K562 (cell line): ENCODE measurements around the gene DYRK1B. TPM values are rescaled to one million over a fixed set of nuclear protein-coding genes. Genes with fewer than 3 reads are reported as not detected.

Experiments used
- ASH1L ChIP-seq: fragments of 450-650 bp; IDR thresholded peaks from 2 replicates; pipeline ENCODE4 v1.6.1; 2018; ENCODE audit warnings: borderline replicate concordance, mild to moderate bottlenecking, low read depth; ENCODE audit not compliant: partially characterized antibody
- BRD9 ChIP-seq: fragments of 450-650 bp; IDR thresholded peaks from 2 replicates; pipeline ENCODE4 v1.6.1; 2018; ENCODE audit warnings: low read depth; ENCODE audit not compliant: partially characterized antibody
- CTBP1 ChIP-seq: fragments of 450-650 bp; IDR thresholded peaks from 2 replicates; pipeline ENCODE4 v1.6.1; 2016; ENCODE audit warnings: borderline replicate concordance
- EP400 ChIP-seq: fragments of 450-650 bp; IDR thresholded peaks from 2 replicates; pipeline ENCODE4 v1.6.1; 2017; ENCODE audit warnings: antibody characterized with exemption, mild to moderate bottlenecking, moderate library complexity
- GABPA ChIP-seq: fragments of 200-800 bp; sonication (Bioruptor generic); conservative IDR thresholded peaks from 2 replicates; pipeline ENCODE4 v1.6.1; 2016; ENCODE audit warnings: low read depth, missing genetic modification characterization, missing compliant biosample characterization
- NFRKB ChIP-seq: fragments of 450-650 bp; IDR thresholded peaks from 2 replicates; pipeline ENCODE4 v1.6.1; 2016; ENCODE audit warnings: low read depth
- NR2C2 ChIP-seq, 2 experiments: fragments of 200-800 bp in 1 of 2; sonication (Bioruptor generic) in 1 of 2; sonication (generic) in 1 of 2; formaldehyde crosslinking in 1 of 2; IDR thresholded peaks; 2 replicates each; pipeline versions ENCODE4 v1.6.1 to v1.8.0; 2016 to 2022; ENCODE audit warnings: mild to moderate bottlenecking in 1 of 2, missing compliant biosample characterization in 1 of 2, missing genetic modification characterization in 1 of 2, missing genetic modification reagents in 1 of 2
- PML ChIP-seq: IDR thresholded peaks from 2 replicates; pipeline ENCODE4 v1.6.1; 2012; ENCODE audit warnings: low read length, inconsistent platforms
- SAFB ChIP-seq: fragments of 200-400 bp; formaldehyde crosslinking; IDR thresholded peaks from 2 replicates; pipeline ENCODE4 v1.6.1; 2017; ENCODE audit warnings: low read depth, low read length, borderline replicate concordance
- SOX6 ChIP-seq: fragments of 450-650 bp; IDR thresholded peaks from 2 replicates; pipeline ENCODE4 v1.6.1; 2014; ENCODE audit warnings: mild to moderate bottlenecking
- TEAD4 ChIP-seq, 2 experiments: sonication (generic) in 1 of 2; formaldehyde crosslinking in 1 of 2; IDR thresholded peaks; 2 replicates each; pipeline versions ENCODE4 v1.6.1 to v1.8.0; 2012 to 2022; ENCODE audit warnings: borderline replicate concordance in 1 of 2, inconsistent platforms in 1 of 2, low read length in 1 of 2, mild to moderate bottlenecking in 1 of 2, missing genetic modification reagents in 1 of 2
- polyA plus RNA-seq, 8 experiments: library from polyadenylated mRNA; depleted of rRNA in 4 of 8; stranded (reverse) in 5 of 8; unstranded in 3 of 8; fragments of >200 nt; fragmentation: Nextera tagmentation in 2 of 8; fragmentation: Illumina TruSeq in 1 of 8; extraction: Ambion mirVana in 2 of 8; extraction: Trizol in 1 of 8; gene quantifications; 2 replicates each; pipeline versions ENCODE4 v1.2.1 to v1.2.3, GENCODE V29; 2011 to 2014; ENCODE audit warnings: inconsistent platforms in 1 of 8, missing spikeins in 1 of 8
- total RNA-seq, 7 experiments: library from RNA; depleted of rRNA in 6 of 7; stranded (reverse); fragments of >200 nt in 6 of 7; fragmentation: Illumina TruSeq in 2 of 7; extraction: Trizol in 2 of 7; gene quantifications; 2 replicates each; pipeline versions ENCODE4 v1.2.1 to v1.2.3, GENCODE V29; 2011 to 2021; ENCODE audit warnings: low replicate concordance in 1 of 7
- TF ChIP-seq, protein P1 (sequence below): IDR thresholded peaks from 2 replicates; pipeline ENCODE4 v1.6.1; 2011; ENCODE audit not compliant: insufficient read length; ENCODE audit errors: extremely low read depth
- TF ChIP-seq, protein P2 (sequence below): sonication (generic); formaldehyde crosslinking; IDR thresholded peaks from 2 replicates; pipeline ENCODE4 v1.8.1; 2023; ENCODE audit warnings: mild to moderate bottlenecking, missing genetic modification reagents
- TF ChIP-seq, protein P3 (sequence below): fragments of 200-800 bp; sonication (Bioruptor generic); IDR thresholded peaks from 2 replicates; pipeline ENCODE4 v1.6.1; 2017; ENCODE audit warnings: missing genetic modification characterization, missing compliant biosample characterization
- TF ChIP-seq, protein P4 (sequence below): fragments of 450-650 bp; formaldehyde crosslinking; IDR thresholded peaks from 2 replicates; pipeline ENCODE4 v1.4.0; 2020; ENCODE audit warnings: mild to moderate bottlenecking, mixed read lengths

Gene DYRK1B
- total and polyA plus RNA-seq, 9 of the 15 experiments (the other 6 are each of a cell fraction or from before 2014, with no cell fraction given), result 0.91 to 5.2 (median 1.5) TPM; not detected in 2

DNA sequence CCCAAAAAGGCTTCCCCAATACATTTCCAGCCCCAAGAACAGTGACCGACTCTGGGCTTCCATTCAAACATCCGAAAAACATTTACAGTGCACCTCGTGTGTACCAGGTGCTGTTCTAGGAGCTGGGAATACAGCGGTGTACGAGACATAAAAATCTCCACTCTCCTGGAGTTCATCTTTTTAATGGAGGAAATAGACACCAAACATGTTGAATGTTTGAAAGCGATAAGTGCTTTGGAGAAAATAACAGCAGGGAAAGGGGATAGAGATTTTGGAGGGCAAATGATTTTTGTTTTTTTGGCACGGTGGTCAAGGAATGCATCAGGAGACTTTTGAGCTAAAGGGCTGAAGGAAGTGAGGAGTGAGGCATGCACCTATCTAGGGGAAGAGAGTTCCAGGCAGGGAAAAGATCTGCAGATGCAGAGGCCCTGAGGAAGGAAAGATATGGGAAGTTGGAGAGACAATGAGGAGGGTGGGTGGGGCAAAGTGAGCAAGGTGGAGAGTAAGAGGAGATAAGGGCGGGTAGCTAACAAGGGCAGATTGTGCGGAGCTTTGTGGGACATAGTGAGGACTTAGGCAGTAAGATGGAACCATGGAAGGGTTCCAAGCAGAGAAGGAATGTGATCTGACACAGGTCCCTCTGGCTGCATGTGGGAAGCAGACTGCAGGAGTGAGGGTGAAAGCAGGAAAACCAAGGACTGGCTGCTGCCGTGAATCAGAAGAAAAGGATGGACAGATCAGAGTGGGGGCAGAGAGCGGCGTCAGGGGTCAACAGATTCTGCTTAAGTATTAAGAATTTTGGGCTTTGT is 12.9 kb upstream of the DYRK1B start (continued):
- TF ChIP-seq CTBP1, result peak; percentile 84
- no peak for TF ChIP-seq SAFB
- no peak for TF ChIP-seq NR2C2 (CRISPR knock-in tag; IDR thresholded peaks at IDR 0.05)
- TF ChIP-seq NR2C2 (tag; IDR thresholded peaks at IDR 0.05), result 0 out of 2 replicates have a peak, but pooled peaks have one; percentile 12
- TF ChIP-seq, protein P1, sequence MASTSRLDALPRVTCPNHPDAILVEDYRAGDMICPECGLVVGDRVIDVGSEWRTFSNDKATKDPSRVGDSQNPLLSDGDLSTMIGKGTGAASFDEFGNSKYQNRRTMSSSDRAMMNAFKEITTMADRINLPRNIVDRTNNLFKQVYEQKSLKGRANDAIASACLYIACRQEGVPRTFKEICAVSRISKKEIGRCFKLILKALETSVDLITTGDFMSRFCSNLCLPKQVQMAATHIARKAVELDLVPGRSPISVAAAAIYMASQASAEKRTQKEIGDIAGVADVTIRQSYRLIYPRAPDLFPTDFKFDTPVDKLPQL, result no peak
- TF ChIP-seq, protein P2, sequence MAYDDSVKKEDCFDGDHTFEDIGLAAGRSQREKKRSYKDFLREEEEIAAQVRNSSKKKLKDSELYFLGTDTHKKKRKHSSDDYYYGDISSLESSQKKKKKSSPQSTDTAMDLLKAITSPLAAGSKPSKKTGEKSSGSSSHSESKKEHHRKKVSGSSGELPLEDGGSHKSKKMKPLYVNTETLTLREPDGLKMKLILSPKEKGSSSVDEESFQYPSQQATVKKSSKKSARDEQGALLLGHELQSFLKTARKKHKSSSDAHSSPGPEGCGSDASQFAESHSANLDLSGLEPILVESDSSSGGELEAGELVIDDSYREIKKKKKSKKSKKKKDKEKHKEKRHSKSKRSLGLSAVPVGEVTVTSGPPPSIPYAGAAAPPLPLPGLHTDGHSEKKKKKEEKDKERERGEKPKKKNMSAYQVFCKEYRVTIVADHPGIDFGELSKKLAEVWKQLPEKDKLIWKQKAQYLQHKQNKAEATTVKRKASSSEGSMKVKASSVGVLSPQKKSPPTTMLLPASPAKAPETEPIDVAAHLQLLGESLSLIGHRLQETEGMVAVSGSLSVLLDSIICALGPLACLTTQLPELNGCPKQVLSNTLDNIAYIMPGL, result 0 out of 2 replicates have a peak, but pooled peaks have one; percentile 1
- TF ChIP-seq GABPA, result peak; percentile 68
- TF ChIP-seq SOX6, result peak; percentile 86
- TF ChIP-seq ASH1L, result peak; percentile 0
- TF ChIP-seq EP400, result no peak
- TF ChIP-seq BRD9, result peak; percentile 38
- TF ChIP-seq, protein P3, sequence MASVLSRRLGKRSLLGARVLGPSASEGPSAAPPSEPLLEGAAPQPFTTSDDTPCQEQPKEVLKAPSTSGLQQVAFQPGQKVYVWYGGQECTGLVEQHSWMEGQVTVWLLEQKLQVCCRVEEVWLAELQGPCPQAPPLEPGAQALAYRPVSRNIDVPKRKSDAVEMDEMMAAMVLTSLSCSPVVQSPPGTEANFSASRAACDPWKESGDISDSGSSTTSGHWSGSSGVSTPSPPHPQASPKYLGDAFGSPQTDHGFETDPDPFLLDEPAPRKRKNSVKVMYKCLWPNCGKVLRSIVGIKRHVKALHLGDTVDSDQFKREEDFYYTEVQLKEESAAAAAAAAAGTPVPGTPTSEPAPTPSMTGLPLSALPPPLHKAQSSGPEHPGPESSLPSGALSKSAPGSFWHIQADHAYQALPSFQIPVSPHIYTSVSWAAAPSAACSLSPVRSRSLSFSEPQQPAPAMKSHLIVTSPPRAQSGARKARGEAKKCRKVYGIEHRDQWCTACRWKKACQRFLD (CRISPR knock-in tag), result peak; percentile 73; the same call in 1 of the 2 replicates
- peak; percentile 30 for TF ChIP-seq PML
- TF ChIP-seq NFRKB, result peak; percentile 41; the same call in 1 of the 2 replicates
- TF ChIP-seq, protein P4, sequence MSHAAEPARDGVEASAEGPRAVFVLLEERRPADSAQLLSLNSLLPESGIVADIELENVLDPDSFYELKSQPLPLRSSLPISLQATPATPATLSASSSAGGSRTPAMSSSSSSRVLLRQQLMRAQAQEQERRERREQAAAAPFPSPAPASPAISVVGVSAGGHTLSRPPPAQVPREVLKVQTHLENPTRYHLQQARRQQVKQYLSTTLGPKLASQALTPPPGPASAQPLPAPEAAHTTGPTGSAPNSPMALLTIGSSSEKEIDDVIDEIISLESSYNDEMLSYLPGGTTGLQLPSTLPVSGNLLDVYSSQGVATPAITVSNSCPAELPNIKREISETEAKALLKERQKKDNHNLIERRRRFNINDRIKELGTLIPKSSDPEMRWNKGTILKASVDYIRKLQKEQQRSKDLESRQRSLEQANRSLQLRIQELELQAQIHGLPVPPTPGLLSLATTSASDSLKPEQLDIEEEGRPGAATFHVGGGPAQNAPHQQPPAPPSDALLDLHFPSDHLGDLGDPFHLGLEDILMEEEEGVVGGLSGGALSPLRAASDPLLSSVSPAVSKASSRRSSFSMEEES (CRISPR knock-in tag), result no peak
- TF ChIP-seq TEAD4 (IDR thresholded peaks at IDR 0.05; ENCODE audit: low read length), result peak; percentile 75
- TF ChIP-seq TEAD4 (CRISPR knock-in tag; IDR thresholded peaks at IDR 0.05; ENCODE audit: borderline replicate concordance), result no peak
